Hippocampal formation (tissue), 2 donors: Measurements from ENCODE around the gene SLC7A11.

Experiments
- DNase-seq, 2 donors: peaks; one replicate each; lab custom pipeline; 2025; lab: John Stamatoyannopoulos, UW

Gene SLC7A11

DNA sequence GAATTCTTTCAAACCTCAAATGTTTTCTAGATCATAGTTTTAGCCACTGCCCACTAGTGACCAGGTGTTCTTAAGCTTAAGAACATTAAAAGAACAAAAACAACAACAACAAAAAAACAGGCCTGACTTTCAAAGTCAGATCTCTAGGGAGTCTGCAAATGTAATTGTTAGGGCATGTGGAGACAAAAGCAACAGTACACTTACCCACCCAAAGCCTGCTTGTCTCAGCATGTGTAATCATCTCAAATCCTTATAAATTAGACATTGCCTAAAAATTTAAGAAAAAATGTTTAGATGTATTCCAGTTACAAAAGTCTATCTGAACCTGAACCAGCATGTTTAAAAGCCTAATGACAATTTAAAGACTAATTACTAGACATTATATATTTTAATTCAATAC is 79.9 kb downstream of the SLC7A11 start:
- no peak for DNase-seq

DNA sequence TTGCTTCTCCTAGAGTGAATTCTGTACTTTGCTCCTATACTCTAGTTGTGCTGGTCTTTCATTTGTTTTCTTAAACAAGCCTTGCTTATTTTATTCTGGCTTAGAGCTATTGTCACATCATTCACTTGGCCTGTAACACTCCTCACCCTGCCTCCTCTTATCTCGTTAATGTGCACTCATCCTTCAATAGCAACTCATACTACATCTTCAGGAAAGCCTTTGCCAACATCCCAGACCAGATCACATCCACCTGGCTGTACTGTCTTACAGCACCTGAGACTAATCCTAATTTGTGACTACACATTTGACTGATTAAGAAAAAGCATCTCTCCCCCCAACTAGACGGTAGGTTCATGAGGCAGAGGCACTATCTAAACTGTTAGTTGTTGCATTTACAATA is 80.8 kb downstream of the SLC7A11 start:
- no peak for DNase-seq

DNA sequence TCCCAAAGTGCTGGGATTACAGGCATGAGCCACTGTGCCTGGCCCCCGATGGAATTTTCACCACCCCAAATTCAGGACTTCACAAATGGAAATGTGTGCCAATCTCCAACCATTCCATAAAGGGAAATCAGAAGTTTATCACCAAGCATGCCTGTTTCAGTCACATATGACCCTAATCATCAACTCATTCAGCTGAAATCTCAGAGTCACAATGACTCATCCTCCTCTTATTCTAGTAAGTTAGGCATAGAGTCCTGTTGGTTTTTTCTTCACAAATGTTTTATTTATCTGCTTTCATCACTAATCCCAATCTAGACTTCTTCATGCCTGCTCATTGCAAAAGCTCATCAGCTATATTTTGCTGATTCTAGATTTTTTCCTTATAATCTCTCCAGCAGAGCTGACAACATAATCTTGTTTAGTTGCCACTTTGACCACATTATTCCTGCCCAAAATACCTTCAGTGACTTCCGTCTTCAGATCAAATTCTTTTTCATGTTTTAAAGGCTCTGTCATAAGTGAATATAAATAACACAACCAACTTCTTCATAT is 83.3 kb downstream of the SLC7A11 start:
- DNase-seq, result no peak

DNA sequence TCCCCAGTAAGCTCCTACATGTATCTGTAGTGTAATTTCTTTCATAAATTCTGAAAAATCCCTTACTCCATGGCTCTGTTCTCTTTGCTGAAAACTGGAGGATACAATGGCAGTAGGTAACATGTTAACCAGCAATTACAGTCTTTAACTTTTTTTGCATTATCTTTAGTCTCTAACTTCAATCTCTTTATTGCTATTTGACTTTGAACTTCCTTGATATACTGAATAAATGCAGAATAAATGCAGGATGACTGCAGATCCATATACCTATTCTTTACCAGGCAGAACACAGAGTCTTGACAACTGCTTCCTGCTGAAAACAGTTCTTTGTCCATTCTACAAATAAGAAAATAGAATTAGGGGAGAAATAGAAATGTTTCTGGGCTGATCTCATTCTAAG is 101.3 kb downstream of the SLC7A11 start:
- no peak for DNase-seq

DNA sequence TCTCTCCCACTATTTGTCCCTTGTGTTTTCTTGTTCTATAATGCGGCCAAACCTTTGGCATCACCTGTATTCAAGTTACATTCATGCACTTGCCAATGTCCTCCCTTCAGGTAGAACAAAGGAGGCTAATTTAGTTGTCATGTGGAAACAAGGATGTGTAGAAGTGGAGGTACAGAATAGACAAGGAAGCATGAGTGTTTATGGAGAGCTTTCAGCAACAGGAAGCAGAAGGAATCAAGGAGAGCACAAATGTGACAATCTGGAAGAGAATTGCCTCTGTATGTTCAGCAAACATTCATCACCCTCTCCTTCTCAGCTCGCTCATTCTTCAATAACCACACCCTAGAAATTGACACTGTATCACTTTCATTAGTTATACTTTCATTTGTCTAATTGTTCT is 103.4 kb downstream of the SLC7A11 start:
- no peak for DNase-seq

DNA sequence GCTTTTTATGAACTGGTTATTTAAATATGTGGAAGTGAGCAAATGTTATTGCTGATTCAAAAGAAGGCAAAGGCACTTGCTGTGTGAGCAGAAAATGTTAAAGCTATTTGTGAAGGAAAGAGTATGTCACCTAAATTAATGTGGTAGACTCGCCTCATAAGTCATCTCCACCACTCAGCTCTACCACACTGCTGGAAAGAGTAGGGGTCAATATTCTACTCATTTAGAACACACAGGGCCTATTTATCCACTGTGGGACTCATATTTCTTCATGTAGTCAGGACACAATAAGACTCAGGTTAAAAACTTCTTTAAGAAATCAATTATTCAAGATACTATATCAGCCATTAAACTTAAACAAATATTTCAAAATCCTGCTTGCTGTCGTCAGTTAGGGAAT is 106.5 kb downstream of the SLC7A11 start:
- no peak for DNase-seq

DNA sequence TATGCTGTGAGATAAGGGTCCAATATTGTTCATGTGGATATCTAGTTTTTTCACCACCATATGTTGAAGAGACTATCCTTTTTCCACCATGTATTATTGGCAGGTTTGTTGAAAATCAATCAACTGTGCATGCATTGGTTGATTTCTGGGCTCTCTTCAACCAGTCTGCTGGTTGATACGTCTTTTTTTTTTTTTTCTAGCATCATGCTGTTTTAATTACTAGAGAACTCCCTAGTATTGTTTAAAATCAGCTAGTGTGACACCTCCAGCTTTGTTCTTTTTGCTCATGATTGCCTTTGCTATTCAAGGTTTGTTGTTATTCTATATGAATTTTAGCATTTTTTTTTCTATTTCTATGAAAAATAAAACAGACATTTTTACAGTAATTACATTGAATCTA is 123.9 kb downstream of the SLC7A11 start:
- no peak for DNase-seq

DNA sequence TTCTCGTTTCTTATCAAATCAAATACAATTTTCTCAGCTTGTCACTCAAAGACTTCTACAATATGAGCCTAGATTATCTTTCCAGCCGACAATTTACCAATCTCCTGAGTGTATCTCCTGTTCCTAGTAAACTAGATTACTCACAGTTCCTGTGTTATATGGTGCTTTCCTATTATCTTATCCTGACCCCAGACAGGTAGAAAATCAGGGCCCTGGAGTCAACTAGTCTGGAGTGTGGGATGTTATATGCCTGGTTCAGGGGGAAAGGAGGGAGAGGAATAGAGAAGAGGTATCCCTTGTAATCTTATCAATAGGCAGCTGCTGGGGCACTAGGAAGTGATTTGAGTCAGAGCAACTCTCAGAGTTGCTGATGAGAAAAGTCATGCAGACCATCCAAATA is 127.1 kb downstream of the SLC7A11 start:
- no peak for DNase-seq

DNA sequence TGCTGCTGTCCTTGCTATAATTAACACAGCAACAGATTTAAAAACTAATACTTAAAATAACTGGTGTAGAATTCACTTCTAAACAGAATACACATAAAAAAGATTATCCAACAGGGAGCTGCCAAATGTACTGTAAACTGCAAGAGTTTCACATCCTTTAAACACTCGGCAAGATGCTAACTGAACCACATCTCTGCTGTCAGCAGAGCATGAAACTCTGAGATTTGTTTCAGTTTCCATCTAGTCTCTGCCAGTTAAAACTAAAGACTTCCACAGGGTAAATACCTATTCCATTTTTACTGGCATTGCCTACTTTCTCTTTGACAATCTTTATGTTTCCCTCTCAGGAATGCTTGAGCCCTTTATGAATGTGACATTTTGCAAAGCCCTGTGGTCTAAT is 127.7 kb downstream of the SLC7A11 start:
- no peak for DNase-seq
